ENCODE results near the gene THSD4. TPM values are rescaled to one million over a fixed set of nuclear protein-coding genes. Genes with fewer than 3 reads are reported as not detected.

THSD4 gene
- total RNA-seq, 3 donors from 2014 or later, result 18.3 to 46.2 (median 27.1) TPM

- no peaks in the 10 kb centered on the region for H3K36me3 ChIP-seq (ENCODE audit: low read depth)
- no peak overlapping the region for H3K4me3 ChIP-seq
- intact Hi-C loops (cut with DNase I, micrococcal nuclease), result no loop called here
- no peaks in the 10 kb centered on the region for H3K9me3 ChIP-seq
- no peak for TF ChIP-seq CTCF (IDR thresholded peaks at IDR 0.05)
- no peak for DNase-seq
- ATAC-seq, result no peak
- no peaks in the 10 kb centered on the region for H3K4me1 ChIP-seq (ENCODE audit: low read depth)
Measured at GRCh38 chr15:71598741-71599140, 483.5 kb downstream of the THSD4 start.

- DNase-seq, result peak in 2 of 3 donors; percentile 16 to 27
- intact Hi-C loops (cut with DNase I, micrococcal nuclease), result no loop called here
- no peak for TF ChIP-seq CTCF (IDR thresholded peaks at IDR 0.05)
- Histone ChIP-seq H3K4me3 (no peak overlapping the region), H3K4me1 (ENCODE audit: low read depth) (no peaks in the 10 kb centered on the region), H3K9me3 (no peaks in the 10 kb centered on the region), H3K36me3 (ENCODE audit: low read depth) (no peaks in the 10 kb centered on the region)
- no peak for ATAC-seq
Measured at GRCh38 chr15:71599418-71600151, 484.3 kb downstream of the THSD4 start.

GRCh38 chr15:71600237-71600636 is 485.0 kb downstream of the THSD4 start:
- no peak overlapping the region for H3K4me3 ChIP-seq
- intact Hi-C loops (cut with DNase I, micrococcal nuclease), result no loop called here
- ATAC-seq (no peak), DNase-seq (no peak)
- no peaks in the 10 kb centered on the region for H3K4me1 ChIP-seq (ENCODE audit: low read depth)
- no peak for TF ChIP-seq CTCF (IDR thresholded peaks at IDR 0.05)
- no peaks in the 10 kb centered on the region for H3K9me3 ChIP-seq
- no peaks in the 10 kb centered on the region for H3K36me3 ChIP-seq (ENCODE audit: low read depth)

GRCh38 chr15:71601038-71601834 is 486.0 kb downstream of the THSD4 start:
- H3K4me1 ChIP-seq (ENCODE audit: low read depth), result no peaks in the 10 kb centered on the region
- H3K36me3 ChIP-seq (ENCODE audit: low read depth), result no peaks in the 10 kb centered on the region
- DNase-seq (no peak), ATAC-seq (peak; percentile 72)
- H3K9me3 ChIP-seq, result no peaks in the 10 kb centered on the region
- TF ChIP-seq CTCF (IDR thresholded peaks at IDR 0.05), result no peak
- intact Hi-C loops (cut with DNase I, micrococcal nuclease), result no loop called here
- H3K4me3 ChIP-seq, result no peak overlapping the region

GRCh38 chr15:71603379-71603778 is 488.1 kb downstream of the THSD4 start:
- intact Hi-C loops (cut with DNase I, micrococcal nuclease), result no loop called here
- ATAC-seq, result no peak

More at GRCh38 chr15:71603379-71603778, 488.1 kb downstream of the THSD4 start:
- DNase-seq, result no peak
- Histone ChIP-seq H3K36me3 (ENCODE audit: low read depth) (no peaks in the 10 kb centered on the region), H3K4me1 (ENCODE audit: low read depth) (no peaks in the 10 kb centered on the region), H3K9me3 (no peaks in the 10 kb centered on the region), H3K4me3 (no peak overlapping the region)
- no peak for TF ChIP-seq CTCF (IDR thresholded peaks at IDR 0.05)

Measured in mucosa of descending colon (tissue), 3 donors.